Keratinocyte (primary cell): ENCODE data around the gene CSK. TPM values are rescaled to one million over a fixed set of nuclear protein-coding genes. Genes with fewer than 3 reads are reported as not detected.

ENCODE experiments used
- DNase-seq: peaks from one replicate; pipeline ENCODE4 v3.0.0-alpha.2; 2011; ENCODE audit warnings: low read depth, missing footprints, low spot score
- FAIRE-seq: peaks from 2 replicates; lab custom pipeline; 2011; peaks lifted over from hg19 to GRCh38; lab: Jason Lieb, UNC
- H2AFZ ChIP-seq: 2 replicates; pipeline ENCODE4 v1.6.0; 2012; ENCODE audit warnings: low read length, control low read depth, inconsistent platforms; ENCODE audit not compliant: control insufficient read depth
- H3K27ac ChIP-seq: 2 replicates; pipeline ENCODE4 v1.5.1; 2011; ENCODE audit warnings: low read length; ENCODE audit not compliant: control insufficient read depth, insufficient read depth
- H3K27me3 ChIP-seq: 3 replicates; pipeline ENCODE4 v1.6.0; 2011; ENCODE audit warnings: low read length; ENCODE audit not compliant: control insufficient read depth, insufficient read depth; ENCODE audit errors: extremely low read depth
- H3K36me3 ChIP-seq, 2 experiments: 2 replicates in 1 of 2; 3 replicates in 1 of 2; pipeline ENCODE4 v1.5.1; 2011; ENCODE audit warnings: low read length in 2 of 2, mild to moderate bottlenecking in 1 of 2; ENCODE audit not compliant: control insufficient read depth in 2 of 2, insufficient read depth in 2 of 2; ENCODE audit errors: extremely low read depth in 1 of 2
- H3K4me1 ChIP-seq: 3 replicates; pipeline ENCODE4 v1.5.1; 2011; ENCODE audit warnings: low read length; ENCODE audit not compliant: control insufficient read depth, insufficient read depth; ENCODE audit errors: extremely low read depth
- H3K4me2 ChIP-seq: 3 replicates; pipeline ENCODE4 v1.6.0; 2011; ENCODE audit warnings: low read depth, low read length; ENCODE audit not compliant: control insufficient read depth, insufficient read depth; ENCODE audit errors: extremely low read depth
- H3K4me3 ChIP-seq, 3 experiments: fragments of 200-600 bp in 1 of 3; sonication (generic) in 1 of 3; 2 replicates in 2 of 3; 3 replicates in 1 of 3; pipeline ENCODE4 v1.5.1; 2011 to 2016; ENCODE audit warnings: low read length in 3 of 3, mild to moderate bottlenecking in 3 of 3, control low read depth in 2 of 3, inconsistent platforms in 1 of 3, low read depth in 1 of 3, mixed read lengths in 1 of 3, mixed run types in 1 of 3, moderate library complexity in 1 of 3; ENCODE audit not compliant: control insufficient read depth in 2 of 3, insufficient read depth in 2 of 3; ENCODE audit errors: extremely low read depth in 1 of 3
- H3K79me2 ChIP-seq: 2 replicates; pipeline ENCODE4 v1.6.0; 2012; ENCODE audit warnings: low read length; ENCODE audit not compliant: control insufficient read depth, insufficient read depth
- H3K9ac ChIP-seq: 3 replicates; pipeline ENCODE4 v1.6.0; 2011; ENCODE audit warnings: low read length; ENCODE audit not compliant: control insufficient read depth, insufficient read depth; ENCODE audit errors: extremely low read depth
- H3K9me1 ChIP-seq: 3 replicates; pipeline ENCODE4 v1.6.0; 2011; ENCODE audit warnings: low read length; ENCODE audit not compliant: control insufficient read depth, insufficient read depth; ENCODE audit errors: extremely low read depth
- H3K9me3 ChIP-seq: 2 replicates; pipeline ENCODE4 v1.5.1; 2012; ENCODE audit warnings: low read depth, low read length; ENCODE audit not compliant: control insufficient read depth
- H4K20me1 ChIP-seq: 3 replicates; pipeline ENCODE4 v1.6.0; 2011; ENCODE audit warnings: low read length; ENCODE audit not compliant: control insufficient read depth, insufficient read depth; ENCODE audit errors: extremely low read depth
- EZH2 ChIP-seq: IDR thresholded peaks from one replicate; pipeline ENCODE4 v1.6.1; 2012; ENCODE audit warnings: inconsistent platforms, mild to moderate bottlenecking, low read length, moderate library complexity
- dilution Hi-C: fragments of 300-500 bp; cut with MboI; formaldehyde crosslinking; loops from one replicate; pipeline ENCODE4 v1.7.0; 2020; ENCODE audit warnings: low sequenced_read_pairs; ENCODE audit not compliant: extremely low pct_ligation_motif_present
- polyA plus RNA-seq, 5 experiments: library from polyadenylated mRNA; depleted of rRNA in 3 of 5; stranded (reverse) in 3 of 5; stranded (forward) in 1 of 5; unstranded in 1 of 5; fragments of >200 nt; gene quantifications; 1 replicate in 1 of 5; 2 replicates in 3 of 5; 3 replicates in 1 of 5; pipeline versions ENCODE4 v1.2.1 to v1.2.3, GENCODE V29; 2011 to 2012; ENCODE audit warnings: missing spikeins in 2 of 5, low read depth in 1 of 5, low replicate concordance in 1 of 5
- TF ChIP-seq, protein P1 (sequence below), 3 experiments: IDR thresholded peaks in 1 of 3; conservative IDR thresholded peaks in 1 of 3; optimal IDR thresholded peaks in 1 of 3; 2 replicates in 2 of 3; 3 replicates in 1 of 3; pipeline versions ENCODE3 to v1.5.1; 2011; ENCODE audit warnings: low read length in 3 of 3, mild to moderate bottlenecking in 3 of 3, moderate library complexity in 2 of 3, control low read depth in 1 of 3, inconsistent platforms in 1 of 3; ENCODE audit not compliant: insufficient read depth in 2 of 3; ENCODE audit errors: extremely low read depth in 1 of 3

Gene CSK
- polyA plus RNA-seq, 1 donor (not counting 4 experiments of a cell fraction or from before 2014, with no cell fraction given), result 17.2 TPM

DNA sequence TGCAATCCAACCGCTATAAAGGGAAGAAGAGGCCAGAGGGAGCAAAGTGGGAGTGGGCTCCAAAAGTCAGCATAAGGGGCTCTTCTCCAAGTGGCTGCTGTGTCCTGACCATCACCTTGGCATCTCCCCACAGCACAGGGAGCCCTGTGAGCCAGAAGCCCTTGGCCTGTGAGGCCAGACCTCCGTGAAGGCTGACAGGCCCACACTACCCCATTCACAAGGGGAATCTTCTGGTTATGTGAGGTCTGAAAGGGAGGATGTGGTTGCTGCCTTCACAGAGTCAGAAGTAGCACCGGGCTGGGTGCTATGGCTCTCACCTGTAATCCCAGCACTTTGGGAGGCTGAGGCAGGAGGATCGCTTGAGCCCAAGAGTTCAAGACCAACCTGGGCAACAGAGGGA lies 63.7 kb downstream of the CSK start:
- H3K27me3 ChIP-seq, result no peaks in the 10 kb centered on the region
- DNase-seq, result no peak
- no peaks in the 10 kb centered on the region for H3K9me1 ChIP-seq
- no peak overlapping the region for H3K4me2 ChIP-seq
- H3K4me1 ChIP-seq, result peaks cover 14% of the 10 kb centered on the region
- no peak overlapping the region for H2AFZ ChIP-seq
- H3K79me2 ChIP-seq, result no peaks in the 10 kb centered on the region
- no peaks in the 10 kb centered on the region for H3K9me3 ChIP-seq
- H3K4me3 ChIP-seq, result no peak overlapping the region
- H3K36me3 ChIP-seq, result peaks cover 11 to 25% of the 10 kb centered on the region in 2 experiments
- H3K27ac ChIP-seq, result no peak overlapping the region
- FAIRE-seq, result no peak
- H4K20me1 ChIP-seq, result no peaks in the 10 kb centered on the region
- TF ChIP-seq, protein P1, sequence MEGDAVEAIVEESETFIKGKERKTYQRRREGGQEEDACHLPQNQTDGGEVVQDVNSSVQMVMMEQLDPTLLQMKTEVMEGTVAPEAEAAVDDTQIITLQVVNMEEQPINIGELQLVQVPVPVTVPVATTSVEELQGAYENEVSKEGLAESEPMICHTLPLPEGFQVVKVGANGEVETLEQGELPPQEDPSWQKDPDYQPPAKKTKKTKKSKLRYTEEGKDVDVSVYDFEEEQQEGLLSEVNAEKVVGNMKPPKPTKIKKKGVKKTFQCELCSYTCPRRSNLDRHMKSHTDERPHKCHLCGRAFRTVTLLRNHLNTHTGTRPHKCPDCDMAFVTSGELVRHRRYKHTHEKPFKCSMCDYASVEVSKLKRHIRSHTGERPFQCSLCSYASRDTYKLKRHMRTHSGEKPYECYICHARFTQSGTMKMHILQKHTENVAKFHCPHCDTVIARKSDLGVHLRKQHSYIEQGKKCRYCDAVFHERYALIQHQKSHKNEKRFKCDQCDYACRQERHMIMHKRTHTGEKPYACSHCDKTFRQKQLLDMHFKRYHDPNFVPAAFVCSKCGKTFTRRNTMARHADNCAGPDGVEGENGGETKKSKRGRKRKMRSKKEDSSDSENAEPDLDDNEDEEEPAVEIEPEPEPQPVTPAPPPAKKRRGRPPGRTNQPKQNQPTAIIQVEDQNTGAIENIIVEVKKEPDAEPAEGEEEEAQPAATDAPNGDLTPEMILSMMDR (optimal IDR thresholded peaks at IDR 0.05 in 1 of 3, IDR thresholded peaks at IDR 0.05 in 1 of 3, conservative IDR thresholded peaks at IDR 0.05 in 1 of 3; ENCODE audit: extremely low read depth in 1 of 3, insufficient read depth in 2 of 3, low read length in 3 of 3), result no peak
- TF ChIP-seq EZH2, result no peak
- no peak overlapping the region for H3K9ac ChIP-seq
- dilution Hi-C loops, result no loop called here

DNA sequence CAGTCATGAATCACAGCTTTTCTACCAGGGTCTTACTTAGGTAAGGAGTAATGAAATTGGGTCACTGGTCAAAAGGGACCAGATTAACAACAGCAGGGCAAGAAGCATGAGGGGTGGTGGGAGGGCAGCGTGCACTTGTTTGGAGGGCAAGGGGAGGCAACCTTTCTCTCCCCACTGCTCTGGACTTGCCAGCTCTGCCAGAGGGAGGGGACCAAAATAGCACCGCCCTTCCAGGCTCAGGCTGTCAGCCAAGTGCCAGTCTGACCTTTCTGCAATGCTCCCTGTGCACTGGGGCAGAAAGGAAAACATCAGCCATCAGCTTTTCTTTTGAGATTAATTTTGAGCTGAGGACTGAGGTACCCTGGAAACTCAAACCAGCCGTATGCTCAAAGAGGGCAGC lies 65.6 kb downstream of the CSK start:
- no peak for FAIRE-seq
- H4K20me1 ChIP-seq, result no peaks in the 10 kb centered on the region
- H3K9ac ChIP-seq, result no peak overlapping the region
- H3K27me3 ChIP-seq, result no peaks in the 10 kb centered on the region
- peaks cover 28 to 39% of the 10 kb centered on the region in 2 experiments for H3K36me3 ChIP-seq
- no peak overlapping the region for H3K4me2 ChIP-seq
- TF ChIP-seq EZH2, result no peak
- dilution Hi-C loops, result no loop called here
- H3K4me3 ChIP-seq, result no peak overlapping the region
- H3K9me3 ChIP-seq, result no peaks in the 10 kb centered on the region
- no peak overlapping the region for H2AFZ ChIP-seq
- H3K79me2 ChIP-seq, result no peaks in the 10 kb centered on the region
- H3K27ac ChIP-seq, result no peak overlapping the region
- no peak for DNase-seq
- peaks cover 9% of the 10 kb centered on the region for H3K4me1 ChIP-seq
- H3K9me1 ChIP-seq, result no peaks in the 10 kb centered on the region

DNA sequence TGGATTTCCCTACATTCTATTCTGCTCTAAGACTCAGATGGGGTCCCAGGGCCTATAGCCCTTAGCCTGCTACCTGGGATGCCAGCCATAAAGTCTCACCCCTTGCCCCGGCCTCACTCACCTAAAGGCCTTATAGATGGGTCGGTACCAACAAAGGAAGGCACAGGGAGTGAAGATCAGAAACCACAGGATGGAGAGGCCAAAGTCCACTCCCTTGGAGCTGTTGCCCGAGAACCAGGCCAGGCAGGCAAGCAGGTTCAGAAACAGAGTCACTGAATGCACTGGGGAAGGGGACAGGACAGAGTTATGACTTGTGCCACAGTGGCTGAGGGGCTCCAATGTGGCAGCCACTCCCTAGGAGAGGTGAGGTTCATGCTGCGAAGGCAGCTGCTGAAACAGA lies 68.5 kb downstream of the CSK start:
- Histone ChIP-seq H2AFZ (no peak overlapping the region), H3K4me3 (no peak overlapping the region), H3K36me3 (peaks cover 40 to 47% of the 10 kb centered on the region in 2 experiments), H3K27ac (no peak overlapping the region), H3K27me3 (no peaks in the 10 kb centered on the region), H3K9ac (no peak overlapping the region), H3K79me2 (peaks cover 1% of the 10 kb centered on the region), H4K20me1 (no peaks in the 10 kb centered on the region), H3K9me3 (no peaks in the 10 kb centered on the region), H3K4me1 (peaks cover 7% of the 10 kb centered on the region), H3K9me1 (no peaks in the 10 kb centered on the region), H3K4me2 (no peak overlapping the region)
- DNase-seq (no peak), FAIRE-seq (no peak)
- TF ChIP-seq EZH2, result no peak
- TF ChIP-seq, protein P1 (optimal IDR thresholded peaks at IDR 0.05 in 1 of 3, IDR thresholded peaks at IDR 0.05 in 1 of 3, conservative IDR thresholded peaks at IDR 0.05 in 1 of 3; ENCODE audit: extremely low read depth in 1 of 3, insufficient read depth in 2 of 3, low read length in 3 of 3), result no peak
- dilution Hi-C loops, result no loop called here
